Measurements from ENCODE around the gene ALG12. TPM values are rescaled to one million over a fixed set of nuclear protein-coding genes. Genes with fewer than 3 reads are reported as not detected.

The ALG12 gene
- total and polyA plus RNA-seq, 2 experiments from 2014 or later = 18.7 to 23.3 TPM

- TF ChIP-seq CTCF (conservative IDR thresholded peaks at IDR 0.05; ENCODE audit: low read depth in 2 of 2) = no peak
- no peak for TF ChIP-seq ZNF331 (CRISPR knock-in tag; IDR thresholded peaks at IDR 0.05; ENCODE audit: low read depth)
- no peak for TF ChIP-seq ZNF114 (CRISPR knock-in tag; IDR thresholded peaks at IDR 0.05)
- no peak for TF ChIP-seq EZH2 (IDR thresholded peaks at IDR 0.05; ENCODE audit: low read depth, unreplicated experiment)
- TF ChIP-seq STAT1 (IDR thresholded peaks at IDR 0.05; ENCODE audit: unreplicated experiment) = no peak
- no peak for TF ChIP-seq REST (IDR thresholded peaks at IDR 0.05; ENCODE audit: unreplicated experiment)
Measured at GRCh38 chr22:49901457-49901856, 16.8 kb downstream of the ALG12 start (continued).

- Histone ChIP-seq H2AFZ (no peak overlapping the region), H3K36me3 (ENCODE audit: insufficient read depth) (no peaks in the 10 kb centered on the region), H3K4me2 (no peak overlapping the region), H3K27ac (ENCODE audit: low read depth) (no peak overlapping the region), H3K4me1 (ENCODE audit: insufficient read depth) (no peaks in the 10 kb centered on the region), H3K27me3 (ENCODE audit: insufficient read depth) (no peaks in the 10 kb centered on the region), H4K20me1 (replicated peaks; ENCODE audit: insufficient read depth) (no peaks in the 10 kb centered on the region), H3K4me3 (no peak overlapping the region), H3F3A (replicated peaks; ENCODE audit: low read depth) (peaks cover 21% of the 10 kb centered on the region), H3K9me2 (ENCODE audit: insufficient read depth) (no peaks in the 10 kb centered on the region), H3K79me2 (replicated peaks; ENCODE audit: insufficient read depth) (no peaks in the 10 kb centered on the region)
- Mint-ChIP-seq H3K4me1 (0 out of 3 replicates have a peak, but pooled peaks cover 3% of the 10 kb centered on the region), H3K27me3 (ENCODE audit: insufficient read depth, low read depth, poor library complexity) (peaks cover 4% of the 10 kb centered on the region), H3K9me3 (peaks cover 23% of the 10 kb centered on the region), H3K36me3 (ENCODE audit: low read depth) (peaks cover 67% of the 10 kb centered on the region), H3K4me3 (no peak overlapping the region), H3K27ac (no peak overlapping the region)
- no peak for DNase-seq (ENCODE audit: low spot score)
- TF ChIP-seq POLR2AphosphoS5 (IDR thresholded peaks at IDR 0.05; ENCODE audit: low read depth) (no peak), ZNF331 (CRISPR knock-in tag; IDR thresholded peaks at IDR 0.05; ENCODE audit: low read depth) (no peak)
- no peak for ATAC-seq
Measured at GRCh38 chr22:49900441-49901230, 17.6 kb downstream of the ALG12 start.

- no peaks in the 10 kb centered on the region for H3K36me3 ChIP-seq (ENCODE audit: insufficient read depth)
- H4K20me1 ChIP-seq (replicated peaks; ENCODE audit: insufficient read depth) = no peaks in the 10 kb centered on the region
- Mint-ChIP-seq H3K27ac (no peak overlapping the region), H3K27me3 (ENCODE audit: insufficient read depth, low read depth, poor library complexity) (peaks cover 6% of the 10 kb centered on the region), H3K9me3 (peaks cover 25% of the 10 kb centered on the region), H3K4me1 (0 out of 3 replicates have a peak, but pooled peaks cover 3% of the 10 kb centered on the region), H3K4me3 (no peak overlapping the region), H3K36me3 (ENCODE audit: low read depth) (peaks cover 64% of the 10 kb centered on the region)
- no peak overlapping the region for H3K27ac ChIP-seq (ENCODE audit: low read depth)
- H3K9me2 ChIP-seq (ENCODE audit: insufficient read depth) = no peaks in the 10 kb centered on the region
- H3F3A ChIP-seq (replicated peaks; ENCODE audit: low read depth) = peaks cover 21% of the 10 kb centered on the region
- H3K4me3 ChIP-seq = no peak overlapping the region
- no peak for ATAC-seq
- no peaks in the 10 kb centered on the region for H3K27me3 ChIP-seq (ENCODE audit: insufficient read depth)
- no peak overlapping the region for H2AFZ ChIP-seq
- H3K4me2 ChIP-seq = no peak overlapping the region
- no peaks in the 10 kb centered on the region for H3K79me2 ChIP-seq (replicated peaks; ENCODE audit: insufficient read depth)
- H3K4me1 ChIP-seq (ENCODE audit: insufficient read depth) = no peaks in the 10 kb centered on the region
- DNase-seq (ENCODE audit: low spot score) = no peak
- no peak for TF ChIP-seq EZH2phosphoT487 (IDR thresholded peaks at IDR 0.05; ENCODE audit: unreplicated experiment)
- no peak for TF ChIP-seq POLR2AphosphoS5 (IDR thresholded peaks at IDR 0.05; ENCODE audit: low read depth)
- TF ChIP-seq ZNF331 (CRISPR knock-in tag; IDR thresholded peaks at IDR 0.05; ENCODE audit: low read depth) = no peak
- no peak for TF ChIP-seq NANOG (IDR thresholded peaks at IDR 0.05; ENCODE audit: borderline replicate concordance)
- TF ChIP-seq CTCF (conservative IDR thresholded peaks at IDR 0.05; ENCODE audit: low read depth in 2 of 2) = no peak
- no peak for TF ChIP-seq ZNF114 (CRISPR knock-in tag; IDR thresholded peaks at IDR 0.05)
- no peak for TF ChIP-seq JUNB (IDR thresholded peaks at IDR 0.05; ENCODE audit: unreplicated experiment)
- no peak for TF ChIP-seq CREB1 (CRISPR knock-in tag; IDR thresholded peaks at IDR 0.05; ENCODE audit: low read depth)
- TF ChIP-seq ETS1 (IDR thresholded peaks at IDR 0.05) = no peak
Measured at GRCh38 chr22:49899530-49899929, 18.7 kb downstream of the ALG12 start.

All from GM23338 (cell line).